ENCODE results near the gene BNC2.

Gene BNC2

DNA sequence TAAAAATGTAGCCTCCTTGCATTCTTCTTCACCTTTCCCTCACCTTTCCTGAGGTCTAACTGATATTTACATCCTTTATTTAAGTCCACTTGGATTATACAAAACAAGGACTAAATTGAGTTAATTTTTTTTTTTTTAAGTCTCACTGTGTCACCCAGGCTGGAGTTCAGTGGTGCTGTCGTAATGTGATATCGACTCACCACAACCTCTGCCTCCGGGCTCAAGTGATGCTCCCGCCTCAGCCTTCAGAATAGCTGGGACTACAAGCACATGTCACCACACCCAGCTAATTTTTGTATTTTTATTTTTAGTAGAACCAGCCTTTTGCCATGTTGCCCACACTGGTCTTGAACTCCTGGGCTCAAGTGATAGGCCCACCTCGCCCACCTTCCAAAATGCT is 195.3 kb downstream of the BNC2 start:
- DNase-seq (ENCODE audit: low spot score), result no peak

DNA sequence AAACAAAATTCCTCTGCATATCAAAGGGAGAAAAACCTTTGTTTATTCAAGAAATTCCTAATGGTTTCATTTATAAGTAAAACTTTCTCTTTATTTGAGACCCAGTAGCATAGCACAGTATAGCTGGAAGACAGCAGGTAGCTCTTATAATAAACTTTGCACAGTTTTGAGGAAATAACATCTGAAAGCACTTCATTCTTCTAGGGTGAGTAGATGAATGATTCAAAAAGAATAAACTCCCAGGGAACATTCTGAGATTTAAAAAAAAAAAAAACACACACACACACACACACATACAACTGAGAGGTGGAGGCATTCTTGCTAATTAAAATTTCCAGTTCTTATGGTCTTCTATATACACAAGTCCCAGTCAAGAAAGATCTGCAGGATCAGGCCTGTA is 197.3 kb downstream of the BNC2 start:
- no peak for DNase-seq (ENCODE audit: low spot score)

DNA sequence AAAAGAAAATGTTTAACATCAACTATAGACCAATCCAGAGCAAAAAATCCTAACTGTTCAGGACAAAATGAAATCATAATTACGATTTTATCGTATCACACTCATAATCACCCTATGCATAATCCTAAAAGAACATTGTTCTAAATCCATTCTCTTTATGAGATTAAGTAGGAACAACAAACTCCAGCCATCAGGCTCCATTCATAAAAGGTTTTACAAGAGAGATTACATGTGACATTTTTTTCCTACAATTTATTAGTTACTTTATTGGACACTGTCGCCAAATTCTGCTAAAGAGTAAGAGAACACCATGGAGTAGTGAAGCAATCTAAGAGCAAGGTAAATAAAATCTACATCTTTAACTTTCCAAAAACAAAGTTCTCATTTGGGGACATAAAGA is 198.0 kb downstream of the BNC2 start:
- DNase-seq (ENCODE audit: low spot score), result no peak

DNA sequence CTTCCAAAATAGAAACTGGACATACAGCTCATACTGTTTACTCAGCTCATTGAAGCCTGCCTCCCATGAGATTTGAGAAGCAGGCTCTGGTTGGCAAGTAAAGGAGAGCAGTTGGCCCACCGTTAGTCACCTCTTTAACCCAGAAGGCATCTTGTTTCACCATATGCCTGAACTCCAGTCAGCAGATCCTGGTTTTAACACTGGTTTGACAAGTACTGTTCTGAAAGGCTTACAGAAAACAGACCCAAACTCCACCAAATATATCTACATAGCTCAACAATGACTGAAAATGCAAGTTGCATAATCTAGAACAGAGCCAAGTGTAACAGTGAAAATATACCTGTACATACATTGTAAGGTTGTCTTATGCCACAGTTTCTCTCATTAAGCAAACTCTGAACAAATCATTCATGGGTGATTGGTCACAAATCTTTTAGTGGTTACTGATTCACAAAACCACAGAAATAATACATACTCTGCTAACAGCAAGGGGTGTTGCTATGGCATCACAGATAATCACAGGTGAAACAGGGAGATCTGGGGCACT is 198.8 kb downstream of the BNC2 start:
- DNase-seq (ENCODE audit: low spot score), result no peak

DNA sequence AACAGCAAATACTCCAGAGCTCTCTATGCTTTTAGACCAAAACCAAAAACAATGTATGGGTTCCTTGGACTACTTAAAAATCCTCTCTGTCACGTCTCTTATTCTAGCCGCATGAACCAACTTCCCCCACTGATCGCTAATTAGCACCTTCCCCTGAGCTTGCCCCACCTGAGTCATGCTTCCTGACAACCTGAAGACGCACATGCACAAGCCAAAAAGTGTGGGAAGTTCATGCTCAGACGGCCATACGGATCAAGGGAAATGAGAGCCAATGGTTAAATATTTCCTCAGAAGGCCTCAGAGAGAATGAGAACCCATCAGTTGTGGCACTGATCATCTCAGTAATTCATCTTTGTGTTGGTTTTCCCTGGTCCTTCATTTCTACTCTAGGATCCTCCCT is 199.7 kb downstream of the BNC2 start:
- DNase-seq (ENCODE audit: low spot score), result no peak

DNA sequence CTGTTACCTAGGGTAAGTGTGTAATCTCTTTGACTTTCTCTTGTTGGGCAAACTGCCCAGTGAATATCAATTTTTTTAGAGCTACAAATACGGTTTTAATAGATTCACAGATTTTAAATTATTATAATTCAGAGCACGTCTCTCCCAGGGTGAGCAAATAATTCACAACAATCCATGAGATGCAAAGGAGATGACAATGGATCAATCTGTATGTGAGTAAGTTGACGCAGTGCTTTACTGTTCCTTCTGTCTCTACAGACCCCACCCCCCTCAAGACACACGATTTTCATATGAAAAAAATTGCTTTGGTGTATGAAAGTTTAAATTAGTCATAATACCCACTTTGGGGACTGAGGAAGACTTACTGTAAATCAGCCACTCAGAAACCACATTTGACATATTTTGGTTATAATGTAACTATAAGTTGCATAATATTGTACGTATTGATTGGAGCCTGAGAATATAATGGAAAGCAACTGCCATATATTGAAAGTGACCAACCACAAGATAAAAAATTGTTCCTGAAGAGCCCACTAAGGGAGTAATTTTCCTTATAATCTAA is 201.7 kb downstream of the BNC2 start:
- DNase-seq (ENCODE audit: low spot score), result no peak

DNA sequence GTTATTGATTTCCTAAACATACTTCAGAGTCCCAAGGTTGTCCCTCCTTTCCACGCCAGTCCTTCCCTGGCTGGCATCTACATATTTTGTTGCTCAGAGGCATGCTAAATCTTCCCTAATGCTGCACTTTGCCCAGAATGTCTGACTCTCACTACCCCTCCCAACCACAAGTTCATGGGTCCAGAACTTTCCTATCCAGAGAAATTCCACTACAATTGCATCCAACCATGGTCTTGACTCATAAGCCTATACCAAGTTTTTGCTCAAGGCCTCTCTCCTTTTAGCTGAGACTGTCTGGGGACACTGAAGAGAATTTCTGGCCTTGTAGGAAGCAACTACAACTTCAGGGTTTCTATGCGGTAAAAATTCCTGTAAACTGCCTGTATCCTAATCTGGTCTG is 206.3 kb downstream of the BNC2 start:
- no peak for DNase-seq (ENCODE audit: low spot score)

DNA sequence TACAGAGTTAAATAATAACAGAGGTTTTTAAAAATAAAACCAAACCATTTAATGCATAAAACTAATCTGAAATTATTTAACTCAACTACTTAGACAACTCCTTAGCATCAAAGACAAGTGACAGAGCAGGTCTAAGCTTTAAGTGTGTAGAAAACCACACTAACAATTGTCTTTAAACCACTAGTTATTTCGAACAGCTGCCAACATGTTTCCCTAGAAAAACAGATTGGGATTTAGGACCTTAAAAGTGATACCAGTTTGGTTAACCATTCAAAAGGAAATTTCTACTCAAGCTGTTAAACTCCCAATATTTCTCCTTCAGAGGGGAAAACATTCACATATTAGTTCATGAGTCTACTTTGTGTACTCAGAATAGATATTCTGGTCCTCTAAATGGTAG is 208.7 kb downstream of the BNC2 start:
- DNase-seq (ENCODE audit: low spot score), result no peak

DNA sequence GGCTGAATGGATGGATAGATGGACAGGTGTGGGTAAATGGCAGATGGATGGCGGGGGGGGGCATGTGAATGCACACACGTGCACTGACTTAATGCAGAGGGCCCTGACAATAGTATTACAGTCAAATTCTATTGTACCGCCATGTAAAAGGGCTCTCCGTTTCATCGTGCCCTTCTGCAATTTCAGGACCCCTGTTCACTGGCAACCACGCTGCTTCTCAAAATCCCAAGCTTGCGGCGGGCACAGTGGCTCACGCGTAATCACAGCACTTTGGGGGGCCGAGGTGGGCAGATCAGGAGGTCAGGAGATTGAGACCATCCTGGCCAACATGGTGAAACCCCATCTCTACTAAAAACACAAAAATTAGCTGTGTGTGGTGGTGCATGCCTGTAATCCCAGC is 211.4 kb downstream of the BNC2 start:
- no peak for DNase-seq (ENCODE audit: low spot score)

DNA sequence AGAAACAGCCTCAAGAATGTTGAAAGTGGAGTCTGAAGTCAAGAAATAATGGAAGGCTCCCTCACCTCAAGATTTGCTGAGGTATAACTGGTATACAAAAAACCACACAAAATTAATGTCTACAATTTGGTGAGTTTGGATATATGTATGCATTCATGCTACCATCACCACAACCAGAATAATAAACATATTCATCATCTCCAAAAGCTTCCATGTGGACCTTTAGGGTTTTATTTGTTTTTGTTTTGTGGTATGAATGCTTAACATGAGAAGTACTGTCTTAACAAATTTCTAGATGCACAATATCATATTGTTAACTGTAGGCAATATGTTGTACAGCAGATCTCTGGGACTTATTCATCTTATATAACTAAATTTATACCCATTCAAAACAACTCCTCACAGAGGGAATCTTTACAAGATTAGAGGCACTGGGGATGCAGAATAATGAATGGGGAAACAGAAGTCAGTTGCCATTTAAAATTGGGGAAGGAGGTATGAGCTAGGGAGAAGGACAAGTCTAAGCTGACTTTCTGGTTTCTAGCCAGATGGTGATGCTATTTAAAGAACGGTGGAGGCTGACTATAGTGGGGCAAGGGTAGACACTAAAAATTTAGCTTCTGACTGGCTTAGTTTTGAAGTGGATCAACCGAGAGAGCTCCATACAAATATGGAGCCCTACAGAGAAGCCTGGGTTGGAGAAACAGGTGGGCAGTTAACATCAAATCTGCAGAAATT is 213.9 kb downstream of the BNC2 start:
- DNase-seq (ENCODE audit: low spot score), result no peak

DNA sequence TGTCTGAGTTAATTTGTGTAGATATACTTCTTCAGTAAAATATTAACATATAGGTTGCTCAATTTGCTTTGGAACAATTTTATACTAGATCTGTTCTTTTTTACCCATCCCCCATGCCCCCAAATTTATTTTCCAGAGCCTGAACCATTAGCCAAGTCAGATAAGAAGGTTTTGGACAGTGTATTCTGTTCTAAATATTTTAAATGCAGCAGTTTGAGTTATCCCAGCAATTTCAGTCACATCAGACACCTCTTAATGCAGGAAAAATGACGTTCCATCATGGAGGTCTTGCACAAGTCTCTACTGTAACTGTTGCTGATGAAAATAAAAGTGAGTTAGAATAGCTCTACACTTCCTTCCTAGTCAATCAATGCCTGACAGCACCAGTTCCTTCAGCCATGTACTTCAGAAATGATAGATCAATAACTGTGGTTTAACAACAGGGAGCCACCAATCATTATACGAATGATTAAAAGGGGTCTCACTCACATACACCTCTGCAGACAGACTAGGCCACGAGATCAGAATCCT is 215.8 kb downstream of the BNC2 start:
- no peak for DNase-seq (ENCODE audit: low spot score)

DNA sequence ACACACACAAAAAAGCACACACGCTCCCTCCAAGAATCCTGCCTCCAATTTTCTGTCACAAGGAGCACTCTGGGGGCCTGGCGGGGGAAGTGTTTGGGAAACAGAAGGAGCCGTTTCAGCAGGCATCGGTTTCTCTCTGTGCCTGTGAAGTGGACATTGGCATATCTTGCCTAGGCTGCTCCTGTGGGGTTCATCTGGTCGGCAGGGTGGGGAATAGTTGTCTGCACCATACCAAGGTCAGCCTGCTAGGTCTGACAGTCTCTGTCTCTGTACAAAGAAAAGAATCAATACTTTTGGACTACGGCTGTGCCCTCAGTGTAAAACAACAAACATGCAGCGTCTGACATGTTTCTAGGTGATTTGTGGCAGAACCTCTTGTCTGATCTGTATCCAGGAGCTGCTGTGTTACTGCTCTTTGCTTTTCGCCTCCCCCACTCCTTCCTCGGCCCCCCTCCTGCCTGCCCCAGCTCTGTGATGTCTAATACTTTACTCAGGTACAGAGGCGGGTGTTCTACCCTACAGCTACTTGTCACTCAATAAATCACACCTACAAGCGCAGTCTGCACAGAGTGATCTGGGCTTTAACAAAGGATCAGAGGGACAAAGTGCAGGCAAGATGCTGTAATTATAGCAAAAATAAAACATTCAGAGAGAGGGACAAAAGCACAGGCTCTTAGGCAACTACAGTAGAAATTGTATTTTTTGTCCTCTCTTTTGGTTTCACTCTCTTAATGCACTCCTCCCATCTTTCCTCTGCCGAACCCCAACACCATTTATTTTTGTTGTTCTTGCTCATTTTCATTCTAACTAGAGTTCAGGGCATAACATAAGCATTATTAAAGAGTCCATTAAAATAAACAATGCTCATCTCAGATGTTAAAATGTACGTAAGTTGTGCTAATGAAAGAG is 216.7 kb downstream of the BNC2 start:
- DNase-seq (ENCODE audit: low spot score), result no peak

DNA sequence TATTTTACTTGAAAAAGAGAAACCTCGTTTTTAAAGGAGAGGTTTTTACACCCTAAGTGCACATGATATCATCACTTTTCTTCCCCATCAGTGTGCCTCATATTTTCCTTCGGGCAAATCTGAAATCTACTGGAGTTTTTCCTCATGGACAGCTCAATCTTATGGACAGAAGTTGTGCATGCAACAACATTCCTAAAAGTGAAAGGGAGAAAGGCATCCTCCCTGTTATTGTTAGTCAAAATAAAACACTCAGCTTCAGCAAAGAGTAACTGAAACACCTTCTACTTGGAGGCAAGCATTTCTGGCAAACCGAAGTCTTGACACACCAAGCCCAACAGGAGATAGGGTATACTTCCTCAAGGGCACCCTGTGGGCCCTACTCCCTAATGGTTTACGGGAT is 217.9 kb downstream of the BNC2 start:
- no peak for DNase-seq (ENCODE audit: low spot score)

DNA sequence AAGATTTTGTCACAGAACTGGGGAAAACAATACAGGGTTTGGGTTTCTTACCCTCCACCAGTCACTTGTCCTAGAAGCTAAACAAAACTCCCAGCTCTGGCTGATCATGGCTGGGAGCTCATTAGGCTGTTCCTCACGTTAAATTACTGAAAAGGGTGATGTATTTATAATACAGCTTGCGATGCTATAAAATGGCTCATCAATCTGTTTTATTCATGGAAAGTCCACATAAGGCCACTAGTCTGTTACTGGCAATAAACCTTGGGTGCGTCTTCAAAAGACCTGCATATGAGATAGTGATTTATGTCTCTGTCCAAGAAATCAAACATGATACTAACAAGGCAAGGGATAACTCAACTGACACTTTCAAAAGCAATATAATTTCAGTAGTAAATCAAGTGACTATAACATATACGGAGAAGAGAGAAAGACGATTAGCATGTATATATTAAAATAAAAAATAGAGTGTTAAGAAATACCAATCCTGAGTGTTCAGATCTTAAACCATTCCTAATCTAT is 219.0 kb downstream of the BNC2 start:
- no peak for DNase-seq (ENCODE audit: low spot score)

DNA sequence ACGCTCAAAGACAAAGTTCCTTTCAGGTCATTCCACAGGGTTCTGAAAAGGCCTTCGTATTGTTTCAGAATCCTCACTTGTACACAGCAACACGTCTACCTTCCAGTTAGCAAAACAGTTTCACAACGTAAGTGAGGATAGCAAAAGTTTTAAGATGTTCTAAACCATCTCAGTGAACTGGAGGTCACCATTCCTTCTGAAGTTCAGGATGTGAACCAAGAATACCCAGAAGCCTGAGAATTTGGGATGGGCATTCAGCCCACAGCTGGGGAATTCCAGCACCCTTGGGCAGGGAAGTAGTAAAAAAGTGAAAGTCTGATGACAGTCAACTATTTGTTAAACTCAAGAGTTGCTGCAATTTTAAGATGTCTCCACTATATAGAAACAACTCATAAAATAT is 224.5 kb downstream of the BNC2 start:
- DNase-seq (ENCODE audit: low spot score), result no peak

DNA sequence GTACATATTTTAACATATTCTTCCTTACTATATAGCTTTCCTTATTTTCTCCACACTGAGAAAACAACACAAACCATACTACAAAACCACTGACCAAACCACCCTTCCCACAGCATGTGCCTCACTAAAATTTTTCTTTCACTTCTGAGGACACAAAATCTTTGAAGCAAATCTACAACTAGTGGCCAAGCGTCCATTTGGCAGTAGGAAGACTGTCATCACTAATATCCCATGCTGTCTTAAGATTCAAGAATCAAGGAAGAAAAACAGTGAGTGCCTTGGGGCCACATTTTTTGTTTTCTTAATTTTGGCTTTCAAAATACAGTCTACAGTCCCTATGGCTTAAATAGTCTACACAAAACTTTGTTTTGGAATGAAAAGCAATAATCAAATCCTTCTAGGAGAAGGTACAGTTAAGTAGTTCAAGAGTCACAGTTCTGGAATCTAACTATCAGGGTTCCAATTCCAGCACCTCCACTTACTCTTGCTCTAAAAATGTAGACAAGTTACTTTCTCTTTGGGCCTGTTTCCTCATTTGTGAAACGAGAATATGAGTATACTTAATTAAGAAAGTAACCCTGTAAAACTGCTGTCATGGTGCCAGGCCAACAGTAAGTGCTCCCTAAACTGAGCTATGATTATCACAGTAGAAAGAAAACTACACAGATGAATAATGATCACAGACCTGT is 227.9 kb downstream of the BNC2 start:
- no peak for DNase-seq (ENCODE audit: low spot score)

DNA sequence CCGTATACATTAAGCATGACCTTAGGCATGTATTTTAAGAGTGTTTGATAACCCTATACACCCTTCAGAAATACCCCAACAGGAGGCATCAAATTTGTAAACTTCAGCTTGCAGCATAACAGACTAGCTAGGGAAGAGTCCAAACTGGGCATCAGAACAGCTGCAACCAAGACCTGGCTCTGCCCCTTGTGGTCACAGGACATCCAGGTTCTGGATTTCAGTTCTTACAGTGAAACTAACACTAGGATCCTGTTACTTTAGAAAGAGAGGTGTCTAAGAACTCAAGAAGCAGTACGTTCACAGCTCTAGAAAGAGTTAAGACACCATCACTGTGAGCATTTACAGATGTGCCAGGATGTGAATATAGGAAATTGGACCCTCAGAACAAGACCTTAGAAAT is 229.8 kb downstream of the BNC2 start:
- no peak for DNase-seq (ENCODE audit: low spot score)

DNA sequence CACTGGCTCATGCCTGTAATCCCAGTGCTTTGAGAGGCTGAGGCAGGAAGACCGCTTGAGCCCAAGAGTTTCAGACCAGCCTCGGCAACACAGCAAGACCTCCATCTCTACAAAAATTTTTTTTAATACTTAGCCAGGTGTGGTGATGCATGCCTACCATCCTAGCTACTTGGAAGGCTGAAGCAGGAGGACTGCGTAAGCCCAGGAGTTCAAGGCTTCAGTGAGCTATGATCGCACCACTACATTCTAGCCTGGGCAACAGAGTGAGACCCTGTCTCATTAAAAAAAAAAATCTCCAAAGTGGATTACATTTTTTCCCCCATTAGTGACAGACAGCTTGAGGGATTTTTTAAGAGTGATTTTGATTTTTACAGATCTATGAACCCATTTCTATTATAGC is 230.8 kb downstream of the BNC2 start:
- DNase-seq (ENCODE audit: low spot score), result no peak

DNA sequence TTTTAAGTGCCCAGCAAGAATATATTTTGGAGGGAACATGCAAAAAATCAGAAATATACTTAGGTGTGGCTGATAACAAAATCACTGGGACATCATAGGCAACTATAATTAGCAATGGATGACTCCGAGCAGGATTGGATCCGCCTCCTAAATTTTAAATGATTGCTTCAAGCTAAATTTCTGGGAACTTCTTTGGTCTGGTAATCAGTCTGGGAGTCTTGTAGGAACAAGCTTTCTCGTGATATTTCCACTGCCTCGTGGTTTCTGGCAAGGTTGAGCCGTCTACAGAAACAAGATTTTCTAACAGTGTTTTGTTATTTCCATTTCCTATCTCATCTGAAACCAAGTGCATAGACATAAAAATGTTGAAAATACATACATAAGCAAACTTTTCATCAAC is 232.6 kb downstream of the BNC2 start:
- DNase-seq (ENCODE audit: low spot score), result no peak

DNA sequence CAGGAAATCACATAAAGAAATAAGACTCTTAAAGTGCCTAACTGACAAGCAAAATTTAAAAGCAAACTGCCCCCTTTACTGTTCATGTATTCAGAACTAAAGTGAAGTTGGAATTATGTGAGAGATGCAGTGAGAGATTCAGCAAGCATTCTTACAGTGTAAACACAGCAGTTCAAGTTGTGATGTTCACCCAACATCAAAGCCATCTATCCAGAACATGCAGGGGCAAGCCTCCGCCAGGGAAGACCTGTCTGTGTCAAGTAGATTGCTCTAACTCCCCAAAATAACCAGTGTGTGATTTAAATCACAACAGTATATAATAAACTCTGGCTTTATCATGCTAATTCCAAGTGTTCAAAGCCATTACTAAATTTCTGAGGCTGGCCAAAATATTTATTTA is 233.3 kb downstream of the BNC2 start:
- no peak for DNase-seq (ENCODE audit: low spot score)

DNA sequence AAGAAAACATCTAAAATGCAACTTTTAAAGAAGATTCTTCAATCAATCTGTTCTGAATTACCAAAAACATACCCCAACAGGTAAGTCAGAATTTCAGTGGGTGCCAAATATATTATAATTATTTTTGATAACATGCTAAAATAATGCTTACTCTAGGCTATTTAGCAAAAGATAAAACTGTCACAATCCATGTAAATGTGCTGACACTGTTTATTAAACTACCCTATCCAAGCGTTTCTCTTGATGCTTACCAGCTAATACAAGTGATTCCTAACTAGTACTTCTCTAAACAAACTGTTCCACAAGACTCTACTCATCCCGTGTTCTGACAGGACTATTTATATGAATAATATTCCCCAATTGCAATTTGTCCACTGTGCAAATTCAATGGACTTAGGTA is 236.7 kb downstream of the BNC2 start:
- no peak for DNase-seq (ENCODE audit: low spot score)

DNA sequence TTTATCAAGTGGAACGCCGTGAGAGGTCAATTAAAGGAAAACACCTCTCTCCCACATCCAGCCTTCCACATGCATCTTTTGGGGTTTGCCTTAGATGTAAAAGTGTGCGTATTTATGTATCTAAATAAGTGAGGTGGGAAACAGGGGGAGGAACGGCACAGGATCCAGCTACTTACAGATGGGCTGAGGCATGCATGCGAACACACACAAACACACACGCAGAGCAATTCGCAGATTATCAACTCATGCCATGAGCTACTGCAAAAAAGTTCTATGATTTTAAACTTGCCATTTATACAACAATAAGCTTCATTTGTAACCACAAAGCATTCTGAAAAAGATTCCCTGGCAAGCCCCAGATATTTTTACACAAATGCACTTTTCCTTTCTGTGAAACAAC is 242.1 kb downstream of the BNC2 start:
- DNase-seq (ENCODE audit: low spot score), result no peak

Data from CD4-positive, alpha-beta T cell treated with Interleukin-2 at 100 ng/mL for 4 hours (primary cell).